ENCODE data around the gene MDN1. TPM values are rescaled to one million over a fixed set of nuclear protein-coding genes. Genes with fewer than 3 reads are reported as not detected.

Gene MDN1
- total and polyA plus RNA-seq, 7 donors, result 3.0 to 29.9 (median 16.5) TPM

DNA sequence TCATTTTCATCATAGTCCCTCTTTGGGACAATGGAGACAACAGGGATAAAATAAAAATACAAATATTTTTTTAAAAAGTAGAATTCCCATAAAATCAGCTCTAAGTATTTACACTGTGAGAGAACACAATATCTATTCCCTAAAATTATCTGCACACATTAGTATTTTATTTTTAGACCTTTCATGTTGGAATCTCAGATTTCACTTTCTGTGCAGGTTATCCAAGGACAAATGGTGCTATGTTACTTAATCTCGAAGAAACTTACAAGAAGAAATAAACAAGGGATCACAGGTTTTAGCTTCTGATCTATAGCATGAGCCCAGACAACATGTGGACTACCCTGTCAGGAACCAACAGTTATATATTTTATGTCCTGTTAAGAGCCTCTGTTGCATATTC is 158.0 kb downstream of the MDN1 start:
- H3K27ac ChIP-seq, result no peak overlapping the region
- 97% methylated on average over 1 of the region's 1 CpG for WGBS, 2 donors
- TF ChIP-seq POLR2AphosphoS5 (IDR thresholded peaks at IDR 0.05) (no peak), POLR2A (IDR thresholded peaks at IDR 0.05) (no peak), EP300 (IDR thresholded peaks at IDR 0.05) (no peak)
- TF ChIP-seq, protein P1, sequence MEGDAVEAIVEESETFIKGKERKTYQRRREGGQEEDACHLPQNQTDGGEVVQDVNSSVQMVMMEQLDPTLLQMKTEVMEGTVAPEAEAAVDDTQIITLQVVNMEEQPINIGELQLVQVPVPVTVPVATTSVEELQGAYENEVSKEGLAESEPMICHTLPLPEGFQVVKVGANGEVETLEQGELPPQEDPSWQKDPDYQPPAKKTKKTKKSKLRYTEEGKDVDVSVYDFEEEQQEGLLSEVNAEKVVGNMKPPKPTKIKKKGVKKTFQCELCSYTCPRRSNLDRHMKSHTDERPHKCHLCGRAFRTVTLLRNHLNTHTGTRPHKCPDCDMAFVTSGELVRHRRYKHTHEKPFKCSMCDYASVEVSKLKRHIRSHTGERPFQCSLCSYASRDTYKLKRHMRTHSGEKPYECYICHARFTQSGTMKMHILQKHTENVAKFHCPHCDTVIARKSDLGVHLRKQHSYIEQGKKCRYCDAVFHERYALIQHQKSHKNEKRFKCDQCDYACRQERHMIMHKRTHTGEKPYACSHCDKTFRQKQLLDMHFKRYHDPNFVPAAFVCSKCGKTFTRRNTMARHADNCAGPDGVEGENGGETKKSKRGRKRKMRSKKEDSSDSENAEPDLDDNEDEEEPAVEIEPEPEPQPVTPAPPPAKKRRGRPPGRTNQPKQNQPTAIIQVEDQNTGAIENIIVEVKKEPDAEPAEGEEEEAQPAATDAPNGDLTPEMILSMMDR (IDR thresholded peaks at IDR 0.05), result no peak
- no peak for DNase-seq
- intact Hi-C loops (cut with DNase I), result no loop called here
- H3K36me3 ChIP-seq, result peaks cover 17 to 98% (median 43%) of the 10 kb centered on the region in 4 donors
- H3K4me3 ChIP-seq, result no peak overlapping the region
- H3K27me3 ChIP-seq, result no peaks in the 10 kb centered on the region
- no peaks in the 10 kb centered on the region for H3K4me1 ChIP-seq
- no peaks in the 10 kb centered on the region for H3K9me3 ChIP-seq

- WGBS, 2 donors, result 93 to 96% methylated on average over 4 of the region's 4 CpGs
- Histone ChIP-seq H3K4me3 (no peak overlapping the region), H3K27me3 (no peaks in the 10 kb centered on the region), H3K9me3 (no peaks in the 10 kb centered on the region), H3K4me1 (no peaks in the 10 kb centered on the region), H3K36me3 (peaks cover 17 to 98% (median 40%) of the 10 kb centered on the region in 4 donors), H3K27ac (no peak overlapping the region)
- TF ChIP-seq POLR2A (IDR thresholded peaks at IDR 0.05) (no peak), EP300 (IDR thresholded peaks at IDR 0.05) (no peak), POLR2AphosphoS5 (IDR thresholded peaks at IDR 0.05) (no peak)
- TF ChIP-seq, protein P1 (IDR thresholded peaks at IDR 0.05), result no peak
- DNase-seq, result no peak
- intact Hi-C loops (cut with DNase I), result no loop called here
These were observed 158.6 kb downstream of the MDN1 start for GRCh38 chr6:89660981-89661380.

GRCh38 chr6:89657445-89658158 is 162.0 kb downstream of the MDN1 start:
- Histone ChIP-seq H3K27ac (no peak overlapping the region), H3K9me3 (no peaks in the 10 kb centered on the region), H3K4me3 (no peak overlapping the region), H3K27me3 (no peaks in the 10 kb centered on the region), H3K4me1 (no peaks in the 10 kb centered on the region), H3K36me3 (peaks cover 23 to 98% (median 38%) of the 10 kb centered on the region in 4 donors)
- WGBS, 2 donors, result 60 to 86% methylated on average over 13 of the region's 13 CpGs
- TF ChIP-seq EP300 (IDR thresholded peaks at IDR 0.05) (no peak), POLR2AphosphoS5 (IDR thresholded peaks at IDR 0.05) (no peak), POLR2A (IDR thresholded peaks at IDR 0.05) (no peak)
- TF ChIP-seq, protein P1 (IDR thresholded peaks at IDR 0.05), result no peak
- DNase-seq, result no peak
- intact Hi-C loops (cut with DNase I), result no loop called here

DNA sequence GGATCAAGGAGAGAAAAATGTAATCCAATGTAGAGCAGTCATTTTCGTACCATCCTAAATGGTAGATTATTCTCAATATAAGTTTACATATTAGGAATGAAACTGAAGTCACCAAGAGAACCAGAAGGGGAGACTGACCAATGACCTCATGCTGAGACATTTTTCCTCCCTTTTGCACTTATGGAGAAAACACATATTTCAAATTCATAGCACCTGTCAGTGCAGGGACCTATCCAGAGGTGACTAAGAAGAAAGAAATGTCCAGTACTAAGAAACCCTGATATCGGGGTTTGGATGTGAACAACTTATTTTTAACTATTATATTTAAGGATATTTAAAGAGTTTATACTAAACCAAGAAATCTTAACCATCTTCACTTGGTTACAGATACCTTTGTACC is 164.5 kb downstream of the MDN1 start:
- DNase-seq, result no peak
- Histone ChIP-seq H3K27ac (no peak overlapping the region), H3K36me3 (peaks cover 14 to 96% (median 29%) of the 10 kb centered on the region in 4 donors), H3K4me3 (no peak overlapping the region), H3K4me1 (no peaks in the 10 kb centered on the region), H3K27me3 (no peaks in the 10 kb centered on the region), H3K9me3 (no peaks in the 10 kb centered on the region)
- TF ChIP-seq EP300 (IDR thresholded peaks at IDR 0.05), result no peak
- TF ChIP-seq, protein P1 (IDR thresholded peaks at IDR 0.05), result no peak
- no peak for TF ChIP-seq POLR2A (IDR thresholded peaks at IDR 0.05)
- TF ChIP-seq POLR2AphosphoS5 (IDR thresholded peaks at IDR 0.05), result no peak
- intact Hi-C loops (cut with DNase I), result no loop called here
- 94 to 96% methylated on average over 2 of the region's 2 CpGs for WGBS, 2 donors

Data from sigmoid colon (tissue), 7 donors.